Activated CD8-positive, alpha-beta T cell treated with anti-CD3 and anti-CD28 coated beads for 36 hours (primary cell): Measurements from ENCODE around the gene LRFN4. TPM values are rescaled to one million over a fixed set of nuclear protein-coding genes. Genes with fewer than 3 reads are reported as not detected.

Source experiments
- total RNA-seq, 2 experiments: library from RNA; stranded (reverse); gene quantifications; one replicate each; pipeline ENCODE4 v1.2.3, GENCODE V29; 2021

Gene LRFN4
- total RNA-seq, 2 experiments from 2014 or later, result 36.0 to 39.2 TPM

Other genes starting within 250 kb of the LRFN4 start
- gene RBM14, start 240.4 kb upstream of the LRFN4 start, total RNA-seq, result 100 to 1,000 TPM; 153 to 159 TPM
- gene RBM4, start 218.4 kb upstream of the LRFN4 start, total RNA-seq, result 100 to 1,000 TPM; 108 to 114 TPM
- gene RBM4B, start 179.2 kb upstream of the LRFN4 start, total RNA-seq, result 10 to 100 TPM; 10.7 to 13.1 TPM
- 1 to 10 TPM; 1.4 to 1.8 TPM for gene SPTBN2, start 127.8 kb upstream of the LRFN4 start, total RNA-seq
- gene RCE1, start 13.6 kb upstream of the LRFN4 start, total RNA-seq, result 10 to 100 TPM; 22.1 to 26.8 TPM
- 1 to 10 TPM; 5.6 to 6.5 TPM for gene PC, start 101.3 kb downstream of the LRFN4 start, total RNA-seq
- not detected for gene C11orf86, start 118.2 kb downstream of the LRFN4 start, total RNA-seq
- gene SYT12, start 166.1 kb downstream of the LRFN4 start, total RNA-seq, result not detected
- under 1 TPM in 1 of 2 experiments, not detected in 1; 0.56 TPM for gene RHOD, start 199.8 kb downstream of the LRFN4 start, total RNA-seq